Transverse colon (tissue), 4 donors: ENCODE results near the gene CHID1. TPM values are rescaled to one million over a fixed set of nuclear protein-coding genes. Genes with fewer than 3 reads are reported as not detected.

Experiments used
- DNase-seq: peaks from one replicate; pipeline ENCODE4 v3.0.0-alpha.2; 2019
- H3K27ac ChIP-seq, 4 donors: fragments of 200-600 bp; sonication (generic); 2 replicates each; pipeline ENCODE4 v1.5.1; 2016 to 2018; ENCODE audit warnings: inconsistent platforms in 4 of 4
- H3K27me3 ChIP-seq: fragments of 200-600 bp; sonication (generic); 2 replicates; pipeline ENCODE4 v1.5.1; 2017; ENCODE audit warnings: inconsistent platforms
- H3K36me3 ChIP-seq, 4 donors: fragments of 200-600 bp; sonication (generic); 2 replicates each; pipeline ENCODE4 v1.5.1; 2017 to 2019; ENCODE audit warnings: inconsistent platforms in 4 of 4
- H3K4me1 ChIP-seq, 4 donors: fragments of 200-600 bp; sonication (generic); 2 replicates each; pipeline ENCODE4 v1.5.1; 2017 to 2020; ENCODE audit warnings: inconsistent platforms in 4 of 4
- H3K4me3 ChIP-seq, 4 donors: fragments of 200-600 bp; sonication (generic); 1 replicate in 1 of 4; 2 replicates in 3 of 4; pipeline versions ENCODE4 v1.5.1 to v1.6.1; 2017 to 2019; ENCODE audit warnings: inconsistent platforms in 4 of 4
- H3K9me3 ChIP-seq, 2 donors: fragments of 200-600 bp; sonication (generic); 2 replicates each; pipeline ENCODE4 v1.5.1; 2017 to 2019; ENCODE audit warnings: inconsistent platforms in 2 of 2
- EP300 ChIP-seq: sonication (generic); formaldehyde crosslinking; IDR thresholded peaks from one replicate; pipeline ENCODE4 v1.6.1; 2017; ENCODE audit warnings: antibody characterized with exemption, low read depth
- POLR2A ChIP-seq: fragments of 450-650 bp; IDR thresholded peaks from one replicate; pipeline ENCODE4 v1.6.1; 2016; ENCODE audit warnings: antibody characterized with exemption, mild to moderate bottlenecking, moderate library complexity
- POLR2AphosphoS5 ChIP-seq, 3 donors: sonication (generic); formaldehyde crosslinking; IDR thresholded peaks; one replicate each; pipeline ENCODE4 v1.6.1; 2016; ENCODE audit warnings: antibody characterized with exemption in 3 of 3
- WGBS, 2 donors: methylation state at CpG; one replicate each; pipeline ENCODE4 v1.1.5; 2018; ENCODE audit warnings: low coverage in 1 of 2; 5-methylcytosine and 5-hydroxymethylcytosine counted together
- in situ Hi-C, 4 donors: fragments of 200-750 bp; cut with MboI; loops; one replicate each; pipeline versions ENCODE4 v1.15.0 to v1.15.1; 2017; ENCODE audit warnings: low sequenced_read_pairs in 3 of 4, low pct_ligation_motif_present in 1 of 4, low pct_unique_long_range_greater_than_20kb in 1 of 4
- intact Hi-C: fragments of 100-400 bp; cut with DNase I; formaldehyde crosslinking; loops from one replicate; pipeline ENCODE4 v1.15.1; 2023; ENCODE audit warnings: low total_unique reads
- total RNA-seq, 4 donors: library from RNA; depleted of rRNA; stranded (reverse); fragments of >200 nt; gene quantifications; one replicate each; pipeline ENCODE4 v1.1.0, GENCODE V29; 2016
- TF ChIP-seq, protein P1 (sequence below), 5 experiments: fragments of 200-600 bp in 3 of 5; fragments of 450-650 bp in 2 of 5; sonication (generic) in 3 of 5; IDR thresholded peaks; 1 replicate in 2 of 5; 2 replicates in 3 of 5; pipeline ENCODE4 v1.5.1; 2016 to 2017; ENCODE audit warnings: antibody characterized with exemption in 5 of 5, inconsistent platforms in 3 of 5, mild to moderate bottlenecking in 2 of 5, moderate library complexity in 1 of 5

CHID1 gene
- total RNA-seq, 4 donors from 2014 or later = 15.3 to 58.2 (median 41.4) TPM

DNA sequence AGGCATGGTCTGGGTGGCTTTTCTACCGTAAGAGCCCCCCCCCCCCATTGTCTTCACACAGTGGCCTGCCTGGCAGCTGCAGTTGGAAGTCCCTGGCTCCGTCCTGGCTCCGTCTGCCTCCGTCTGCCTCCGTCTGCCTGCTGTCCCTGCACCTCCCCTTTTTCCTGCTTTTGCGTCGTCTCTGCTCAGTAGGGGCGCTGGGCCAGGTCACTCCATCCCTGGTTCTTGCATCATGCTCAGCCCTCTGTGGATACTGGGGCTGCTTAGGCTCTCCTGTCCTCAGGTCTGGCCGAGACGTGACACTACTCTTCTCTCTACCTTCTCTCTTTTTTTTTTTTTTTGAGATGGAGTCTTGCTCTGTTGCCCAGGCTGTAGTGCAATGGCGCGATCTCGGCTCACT lies 42.9 kb upstream of the CHID1 start:
- Histone ChIP-seq H3K27ac (peak overlapping the region; percentile 70 to 85 (median 80)), H3K9me3 (peaks cover 0 to 6% of the 10 kb centered on the region in 2 donors), H3K27me3 (no peaks in the 10 kb centered on the region), H3K36me3 (peaks cover 0 to 7% (median 0%) of the 10 kb centered on the region in 4 donors), H3K4me1 (peaks cover 27 to 53% (median 38%) of the 10 kb centered on the region in 4 donors), H3K4me3 (no peak overlapping the region)
- no peak for DNase-seq
- WGBS, 2 donors = 44 to 72% methylated on average over 8 to 13 of the region's 13 CpGs
- intact Hi-C loops (no loop called here), in situ Hi-C loops (no loop called here)
- TF ChIP-seq, protein P1, sequence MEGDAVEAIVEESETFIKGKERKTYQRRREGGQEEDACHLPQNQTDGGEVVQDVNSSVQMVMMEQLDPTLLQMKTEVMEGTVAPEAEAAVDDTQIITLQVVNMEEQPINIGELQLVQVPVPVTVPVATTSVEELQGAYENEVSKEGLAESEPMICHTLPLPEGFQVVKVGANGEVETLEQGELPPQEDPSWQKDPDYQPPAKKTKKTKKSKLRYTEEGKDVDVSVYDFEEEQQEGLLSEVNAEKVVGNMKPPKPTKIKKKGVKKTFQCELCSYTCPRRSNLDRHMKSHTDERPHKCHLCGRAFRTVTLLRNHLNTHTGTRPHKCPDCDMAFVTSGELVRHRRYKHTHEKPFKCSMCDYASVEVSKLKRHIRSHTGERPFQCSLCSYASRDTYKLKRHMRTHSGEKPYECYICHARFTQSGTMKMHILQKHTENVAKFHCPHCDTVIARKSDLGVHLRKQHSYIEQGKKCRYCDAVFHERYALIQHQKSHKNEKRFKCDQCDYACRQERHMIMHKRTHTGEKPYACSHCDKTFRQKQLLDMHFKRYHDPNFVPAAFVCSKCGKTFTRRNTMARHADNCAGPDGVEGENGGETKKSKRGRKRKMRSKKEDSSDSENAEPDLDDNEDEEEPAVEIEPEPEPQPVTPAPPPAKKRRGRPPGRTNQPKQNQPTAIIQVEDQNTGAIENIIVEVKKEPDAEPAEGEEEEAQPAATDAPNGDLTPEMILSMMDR (IDR thresholded peaks at IDR 0.05) = no peak
- TF ChIP-seq POLR2AphosphoS5 (IDR thresholded peaks at IDR 0.05) (no peak), EP300 (no peak), POLR2A (no peak)

DNA sequence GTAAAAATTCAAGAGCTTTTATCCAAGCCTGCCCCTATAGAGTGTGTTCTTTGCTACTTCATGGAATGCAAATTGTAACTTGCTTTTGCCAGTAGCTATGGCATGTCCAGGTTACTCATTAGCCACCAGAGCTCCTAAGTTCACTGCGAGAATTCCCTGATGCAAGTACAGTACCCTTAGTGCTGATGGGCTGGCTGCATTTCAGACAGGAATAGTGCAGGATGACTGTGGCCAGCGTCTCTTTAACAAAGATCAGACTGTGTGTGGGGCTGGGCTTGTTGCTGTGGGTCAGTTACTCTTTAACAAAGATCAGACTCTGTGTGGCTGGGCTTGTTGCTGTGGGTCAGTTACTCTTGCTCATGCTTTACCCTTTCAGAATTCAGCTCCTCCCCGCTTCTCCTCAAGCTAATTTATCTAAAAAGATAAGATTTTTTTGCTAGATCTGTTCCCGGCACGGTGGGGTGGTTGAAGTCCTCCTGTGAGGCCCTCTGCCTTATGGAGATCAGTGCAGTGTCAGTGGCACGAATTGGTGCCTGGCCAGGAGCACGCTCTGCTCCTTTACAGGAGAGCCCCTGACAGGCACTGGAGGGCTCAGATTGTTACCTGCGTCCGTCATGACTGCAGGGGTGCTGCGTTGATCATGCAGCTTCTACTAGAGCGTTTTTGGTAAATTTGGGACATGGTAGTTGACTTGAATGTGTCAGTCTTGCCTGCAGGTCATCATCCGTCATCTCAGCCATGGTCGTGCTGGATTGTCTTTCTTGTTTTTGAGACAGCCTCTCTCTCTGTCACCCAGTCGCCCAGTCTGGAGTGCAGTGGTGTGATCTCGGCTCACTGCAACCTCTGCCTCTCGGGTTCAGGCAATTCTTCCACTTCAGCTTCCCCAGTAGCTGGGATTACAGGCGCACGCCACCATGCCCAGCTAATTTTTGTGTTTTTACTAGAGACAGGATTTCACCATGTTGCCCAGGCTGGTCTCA lies 42.1 kb upstream of the CHID1 start:
- H3K27me3 ChIP-seq = no peaks in the 10 kb centered on the region
- H3K4me1 ChIP-seq = peaks cover 27 to 56% (median 39%) of the 10 kb centered on the region in 4 donors
- TF ChIP-seq EP300 (no peak), POLR2AphosphoS5 (IDR thresholded peaks at IDR 0.05) (peak in 1 of 3 donors; percentile 41)
- TF ChIP-seq, protein P1 (IDR thresholded peaks at IDR 0.05) = no peak
- WGBS, 2 donors = 53 to 54% methylated on average over 9 to 18 of the region's 18 CpGs
- H3K36me3 ChIP-seq = peaks cover 0 to 7% (median 0%) of the 10 kb centered on the region in 4 donors
- peak; percentile 73 for DNase-seq
- H3K9me3 ChIP-seq = peaks cover 0 to 6% of the 10 kb centered on the region in 2 donors
- in situ Hi-C loops (no loop called here), intact Hi-C loops (no loop called here)
- peak overlapping the region in 1 of 4 donors; percentile 13 for H3K4me3 ChIP-seq
- H3K27ac ChIP-seq = peak overlapping the region; percentile 70 to 85 (median 80)

DNA sequence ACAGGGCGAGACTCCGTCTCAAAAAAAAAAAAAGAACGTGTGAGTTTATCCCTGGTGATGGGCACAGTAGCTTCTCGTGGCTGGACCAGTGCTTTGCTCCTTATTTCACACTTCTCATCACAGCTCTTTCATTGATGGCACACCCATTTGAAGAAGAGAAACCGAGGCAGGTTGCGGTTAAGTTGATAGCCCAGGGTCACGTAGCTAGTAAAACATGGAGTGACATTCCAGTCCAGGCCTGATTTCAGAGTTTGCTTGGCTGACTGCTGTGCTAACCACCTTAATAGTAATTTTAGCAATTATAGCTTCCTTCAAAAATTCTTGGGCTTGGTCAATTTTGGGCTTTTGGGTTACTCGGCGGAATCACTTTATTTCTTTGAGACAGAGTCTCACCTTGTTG lies 40.9 kb upstream of the CHID1 start:
- H3K9me3 ChIP-seq = peaks cover 0 to 6% of the 10 kb centered on the region in 2 donors
- peaks cover 27 to 58% (median 40%) of the 10 kb centered on the region in 4 donors for H3K4me1 ChIP-seq
- in situ Hi-C loops (no loop called here), intact Hi-C loops (no loop called here)
- peaks cover 0 to 7% (median 0%) of the 10 kb centered on the region in 4 donors for H3K36me3 ChIP-seq
- 81 to 85% methylated on average over 5 to 9 of the region's 9 CpGs for WGBS, 2 donors
- no peak for DNase-seq
- H3K27ac ChIP-seq = peak overlapping the region; percentile 70 to 85 (median 80)
- no peaks in the 10 kb centered on the region for H3K27me3 ChIP-seq
- H3K4me3 ChIP-seq = no peak overlapping the region
- TF ChIP-seq POLR2A = no peak
- TF ChIP-seq, protein P1 (IDR thresholded peaks at IDR 0.05) = no peak
- TF ChIP-seq POLR2AphosphoS5 (IDR thresholded peaks at IDR 0.05) = no peak
- no peak for TF ChIP-seq EP300

DNA sequence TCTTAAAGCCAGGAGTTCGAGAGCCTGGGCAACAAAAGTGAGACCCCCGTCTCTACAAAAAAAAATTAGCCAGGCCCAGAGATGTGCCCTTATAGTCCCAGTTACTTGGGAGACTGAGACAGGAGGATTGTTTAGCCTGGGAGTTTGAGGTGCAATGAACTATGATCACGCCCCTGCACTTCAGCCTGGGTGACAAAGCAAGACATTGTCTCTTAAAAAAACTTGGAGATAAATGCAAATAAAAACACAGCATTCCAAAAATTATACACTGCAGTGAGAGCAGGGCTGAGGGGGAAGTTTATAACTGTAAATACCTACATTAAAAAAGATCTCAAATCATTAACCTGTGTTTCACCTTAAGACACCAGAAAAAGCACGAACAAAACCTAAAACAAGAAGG lies 37.1 kb upstream of the CHID1 start:
- no peak overlapping the region for H3K27ac ChIP-seq
- WGBS, 2 donors = 69 to 93% methylated on average over 2 to 4 of the region's 4 CpGs
- in situ Hi-C loops = no loop called here

More for the DNA sequence above, 37.1 kb upstream of the CHID1 start:
- intact Hi-C loops = no loop called here
- H3K27me3 ChIP-seq = no peaks in the 10 kb centered on the region
- DNase-seq = no peak
- H3K4me3 ChIP-seq = no peak overlapping the region
- H3K4me1 ChIP-seq = peaks cover 6 to 23% (median 13%) of the 10 kb centered on the region in 4 donors
- H3K36me3 ChIP-seq = peaks cover 0 to 7% (median 0%) of the 10 kb centered on the region in 4 donors
- peaks cover 0 to 6% of the 10 kb centered on the region in 2 donors for H3K9me3 ChIP-seq
- TF ChIP-seq EP300 (no peak), POLR2AphosphoS5 (IDR thresholded peaks at IDR 0.05) (no peak), POLR2A (no peak)
- TF ChIP-seq, protein P1 (IDR thresholded peaks at IDR 0.05) = no peak
